ENCODE results near the gene STRA8.

The STRA8 gene

DNA sequence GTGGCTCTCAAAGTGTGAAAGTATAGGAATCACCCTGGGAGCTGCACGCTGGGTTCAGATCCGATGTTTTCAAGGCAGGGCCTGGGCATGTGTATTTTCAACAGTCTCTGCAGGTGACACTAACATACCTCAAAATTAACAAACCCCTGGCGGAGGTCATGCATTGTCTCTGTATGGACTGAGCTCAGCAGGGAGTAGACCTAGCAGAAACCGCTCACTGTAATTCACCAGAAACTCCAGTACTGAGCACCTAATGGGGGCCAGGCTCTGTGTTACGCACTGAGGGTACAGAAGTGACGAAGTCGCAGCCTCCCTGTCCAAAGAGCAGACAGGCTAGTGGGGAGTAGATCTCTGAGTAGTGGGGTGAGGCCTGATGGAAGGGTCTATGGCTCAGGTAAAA, 5.6 kb downstream of the STRA8 start:
- DNase-seq, result no peak

DNA sequence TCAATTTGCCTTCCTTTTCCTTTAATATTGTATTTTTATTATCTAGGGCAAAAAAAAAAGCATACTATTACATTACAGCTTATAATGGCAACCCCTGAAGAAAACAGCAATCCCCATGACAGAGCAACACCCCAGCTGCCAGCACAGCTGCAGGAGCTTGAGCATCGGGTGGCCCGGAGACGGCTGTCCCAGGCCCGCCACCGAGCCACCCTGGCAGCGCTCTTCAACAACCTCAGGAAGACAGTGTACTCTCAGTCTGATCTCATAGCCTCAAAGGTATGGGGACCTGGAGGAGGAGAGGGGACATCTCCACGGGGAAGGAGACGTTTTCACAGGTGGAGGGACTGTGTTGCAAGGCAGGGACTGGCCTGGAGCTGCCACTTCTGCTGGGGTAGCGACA, 6.8 kb downstream of the STRA8 start:
- DNase-seq, result no peak

DNA sequence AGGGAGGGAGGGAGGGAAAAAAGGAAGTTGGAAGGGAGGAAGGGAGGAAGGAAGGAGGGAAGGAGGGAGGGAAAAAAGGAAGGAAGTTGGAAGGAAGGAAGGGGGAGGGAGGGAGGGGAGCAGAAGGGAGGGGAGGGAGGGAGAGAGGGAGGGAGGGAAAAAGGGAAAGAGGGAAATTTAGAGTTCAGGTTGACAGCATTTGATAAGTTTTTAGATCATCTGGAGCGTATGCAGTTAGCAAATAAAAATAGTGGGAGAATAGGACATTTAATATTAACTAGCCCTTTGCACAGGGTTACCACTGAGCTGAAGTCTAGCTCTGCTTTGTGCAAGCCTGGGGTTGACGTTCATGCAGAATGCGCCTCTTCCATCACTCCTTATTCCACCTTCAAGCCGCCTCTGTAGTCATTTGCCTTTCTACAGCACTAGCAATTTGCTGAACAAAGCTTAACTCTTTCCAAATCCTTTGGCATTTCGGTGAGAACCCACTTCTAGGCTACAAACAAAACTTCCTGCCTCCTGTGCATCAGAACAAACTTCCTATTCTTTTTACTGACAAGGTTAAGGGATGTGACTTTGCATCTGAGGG, 8.6 kb downstream of the STRA8 start:
- no peak for DNase-seq

DNA sequence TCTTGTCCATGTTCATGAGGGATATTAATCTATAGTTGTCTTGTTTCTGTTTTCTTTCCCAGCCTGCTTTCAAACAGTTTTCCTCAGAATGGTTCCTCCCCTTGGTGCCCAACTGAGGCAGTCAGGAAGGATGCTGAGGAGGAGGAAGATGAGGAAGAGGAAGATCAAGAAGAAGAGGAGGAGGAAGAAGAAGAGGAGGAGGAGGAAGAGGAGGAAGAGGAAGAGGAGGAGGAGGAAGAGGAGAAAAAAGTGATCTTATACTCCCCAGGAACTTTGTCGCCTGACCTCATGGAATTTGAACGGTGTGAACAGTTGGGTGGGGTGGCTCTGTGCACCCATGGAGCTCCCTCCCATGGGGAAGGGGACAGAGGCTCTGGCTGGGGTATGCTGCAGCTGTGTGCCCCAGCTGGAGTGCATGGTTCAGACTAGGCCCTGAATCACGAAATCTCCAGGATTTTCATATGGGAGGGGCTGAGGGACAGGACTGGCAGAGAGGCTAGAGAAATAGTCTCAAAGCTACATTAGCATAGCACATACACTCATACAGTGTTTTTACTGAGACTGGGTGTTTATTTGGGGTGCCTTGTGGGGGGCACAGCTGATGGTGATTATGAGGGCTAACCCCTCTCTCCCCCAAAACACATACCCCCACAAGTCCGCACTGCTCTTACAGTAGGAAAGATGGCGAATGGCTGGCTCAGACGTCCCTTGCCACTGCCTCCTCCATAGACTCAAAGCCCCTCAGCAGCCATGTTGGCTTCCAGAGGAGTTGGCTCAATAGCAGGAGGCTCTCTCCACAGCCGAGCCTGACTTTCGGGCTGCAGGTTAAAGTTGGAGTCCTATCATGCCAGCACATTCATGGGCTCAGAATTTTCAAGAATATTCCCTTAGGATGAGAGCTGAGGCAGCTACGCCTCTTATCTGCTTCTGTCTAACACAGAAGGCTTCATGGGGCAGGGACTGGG, 11.9 kb downstream of the STRA8 start:
- DNase-seq, result no peak

DNA sequence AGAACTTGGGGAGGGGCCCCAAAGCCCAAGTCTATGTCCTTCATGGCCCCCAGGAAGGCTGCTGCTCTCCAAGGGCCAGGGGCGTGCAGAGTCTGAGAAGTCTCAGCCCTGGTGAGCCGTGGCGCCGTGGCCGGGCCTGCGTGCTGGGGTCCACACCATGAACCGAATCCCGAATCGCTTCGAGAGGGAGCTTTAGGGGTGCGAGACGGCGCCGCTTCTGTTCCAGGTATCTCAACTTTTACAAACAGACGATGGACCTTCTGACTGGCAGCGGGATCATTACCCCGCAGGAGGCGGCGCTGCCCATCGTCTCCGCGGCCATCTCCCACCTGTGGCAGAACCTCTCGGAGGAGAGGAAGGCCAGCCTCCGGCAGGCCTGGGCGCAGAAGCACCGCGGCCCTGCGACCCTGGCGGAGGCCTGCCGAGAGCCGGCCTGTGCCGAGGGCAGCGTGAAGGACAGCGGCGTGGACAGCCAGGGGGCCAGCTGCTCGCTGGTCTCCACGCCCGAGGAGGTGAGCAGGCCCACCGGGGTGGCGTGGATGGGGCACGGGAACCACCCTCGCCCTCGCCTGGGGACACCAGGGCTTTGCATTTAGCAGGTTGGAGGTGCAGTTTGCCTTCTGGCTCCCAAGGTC, 12.7 kb downstream of the STRA8 start:
- DNase-seq, result no peak

DNA sequence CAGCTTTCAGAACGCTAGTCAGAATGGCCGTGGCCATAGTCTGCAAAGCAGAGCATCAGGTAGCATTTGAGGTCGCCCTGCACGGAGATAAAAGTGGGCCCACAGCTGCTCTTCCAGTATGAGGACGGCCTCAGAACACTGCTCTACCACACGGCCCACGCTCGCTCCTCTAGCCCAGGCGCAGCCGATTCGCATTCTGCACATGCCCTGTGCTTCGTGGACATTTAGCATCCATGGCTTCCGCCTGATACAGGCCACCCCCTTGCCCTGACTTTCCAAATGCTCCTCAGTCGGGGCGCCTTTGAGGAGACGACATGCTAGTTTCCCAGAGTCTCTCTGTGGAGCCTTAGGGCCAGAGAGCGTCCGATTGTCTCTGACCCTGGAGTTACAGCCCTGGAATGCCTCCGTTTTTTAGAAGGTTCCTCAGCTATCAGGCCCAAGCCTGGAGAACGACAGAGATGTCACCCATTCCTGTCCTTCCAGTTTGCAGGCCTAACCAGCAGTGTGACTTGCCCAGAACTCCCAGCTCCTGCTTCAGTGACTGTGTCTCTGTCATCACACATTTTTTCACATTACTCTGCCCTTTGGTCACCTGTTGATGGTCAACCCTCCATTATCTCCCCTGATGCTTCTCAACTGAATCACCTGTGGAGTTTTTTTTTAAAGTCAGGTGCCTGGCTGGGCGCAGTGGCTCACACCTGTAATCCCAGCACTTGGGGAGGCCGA, 14.3 kb downstream of the STRA8 start:
- no peak for DNase-seq

DNA sequence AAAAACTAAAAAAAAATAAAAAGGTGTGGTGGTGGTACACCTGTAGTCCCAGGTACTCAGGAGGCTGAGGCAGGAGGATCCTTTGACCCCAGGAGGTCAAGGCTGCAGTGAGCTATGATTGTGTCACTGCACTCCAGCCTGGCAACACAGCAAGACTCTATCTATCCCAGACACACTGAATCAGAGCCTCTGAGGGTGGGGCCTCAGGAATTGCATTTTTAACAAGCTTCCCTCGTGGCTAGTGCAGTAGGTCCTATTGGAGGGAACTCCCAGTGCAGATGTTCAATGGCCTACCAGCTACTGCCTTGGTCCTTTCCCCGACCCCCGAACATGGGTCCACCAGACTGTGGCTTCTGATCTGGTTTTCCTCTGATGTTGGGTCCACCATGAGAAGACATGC, 14.9 kb downstream of the STRA8 start:
- DNase-seq, result no peak

DNA sequence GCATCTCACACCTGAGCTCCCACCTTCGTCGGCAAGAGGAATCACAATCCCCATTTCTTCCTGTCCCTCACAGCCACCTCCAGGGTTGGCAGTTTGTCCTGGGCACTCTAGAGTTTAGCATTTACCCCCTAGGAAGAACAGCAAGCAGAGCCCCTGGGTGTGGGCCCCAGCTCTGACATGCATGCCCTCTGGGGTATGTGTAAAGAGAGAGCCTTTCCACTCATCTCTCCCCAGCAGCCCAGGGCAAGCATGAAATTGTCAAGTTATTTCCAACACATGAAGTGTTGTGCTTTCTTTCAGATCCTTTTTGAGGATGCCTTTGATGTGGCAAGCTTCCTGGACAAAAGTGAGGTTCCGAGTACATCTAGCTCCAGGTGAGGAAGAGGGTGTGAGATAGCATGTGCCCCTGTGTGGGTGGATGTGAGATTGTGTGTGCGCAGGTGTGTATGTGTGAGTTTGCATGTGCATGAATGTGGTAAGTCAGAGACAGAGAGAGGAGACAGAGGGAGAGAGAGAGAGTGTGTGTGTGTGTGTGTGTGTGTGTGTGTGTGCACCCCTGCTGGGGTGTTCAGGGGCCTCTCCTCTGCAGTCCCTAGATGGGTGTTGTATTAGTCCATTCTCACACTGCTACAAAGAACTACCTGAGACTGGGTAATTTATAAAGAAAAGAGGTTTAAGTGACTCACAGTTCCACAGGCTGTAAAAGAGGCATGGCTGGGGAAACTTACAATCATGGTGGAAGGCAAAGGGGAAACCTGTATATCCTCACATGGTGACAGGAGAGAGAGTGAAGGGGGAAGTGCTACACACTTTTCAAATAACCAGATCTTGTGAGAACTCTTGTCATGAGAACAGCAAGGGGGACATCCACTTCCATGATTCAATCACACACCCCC, 18.1 kb downstream of the STRA8 start:
- no peak for DNase-seq

DNA sequence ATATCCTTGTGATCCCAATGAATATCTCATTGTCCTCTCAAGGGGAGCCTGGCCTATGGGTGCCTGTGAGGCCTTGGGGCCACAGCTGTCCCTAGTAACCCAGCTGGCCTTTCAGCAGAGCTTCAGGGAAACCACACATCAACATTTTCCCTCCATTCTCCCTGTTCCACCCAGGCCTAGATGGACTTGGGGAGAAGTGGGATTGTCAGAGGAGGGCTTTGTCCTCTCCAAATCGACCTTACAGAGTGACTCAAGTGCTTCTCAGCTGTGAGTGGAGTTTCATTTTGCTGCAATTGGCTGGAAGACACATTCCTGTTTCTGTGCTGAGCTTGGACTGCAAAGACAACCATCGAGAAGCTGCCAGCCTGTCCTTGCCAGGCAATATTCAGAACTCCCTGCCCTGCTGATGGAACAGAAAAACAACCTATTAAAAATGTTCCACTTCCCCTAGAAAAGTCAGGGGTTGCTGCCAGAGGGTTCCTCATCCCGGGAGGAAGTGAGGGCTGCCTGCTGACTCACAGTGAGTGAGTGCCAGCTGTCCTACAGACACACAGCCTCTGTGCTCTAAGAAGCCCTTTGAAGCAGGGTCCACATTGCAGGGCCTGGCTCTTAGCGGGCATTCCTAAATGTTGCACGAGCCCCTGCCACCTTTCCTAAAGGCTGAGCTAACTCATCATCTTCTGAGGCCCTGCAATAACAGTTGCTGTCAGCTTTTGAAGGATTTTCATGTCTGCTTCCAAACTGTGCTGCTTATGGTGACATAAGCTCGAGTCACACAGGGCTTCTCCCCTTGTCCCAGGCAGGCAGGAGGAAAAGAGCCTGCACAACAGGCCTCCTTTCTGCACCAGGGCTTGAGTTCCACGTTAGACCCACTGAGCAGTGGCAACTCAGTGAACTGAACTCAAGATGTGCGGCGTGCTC, 20.5 kb downstream of the STRA8 start:
- peak; percentile 68 for DNase-seq

DNA sequence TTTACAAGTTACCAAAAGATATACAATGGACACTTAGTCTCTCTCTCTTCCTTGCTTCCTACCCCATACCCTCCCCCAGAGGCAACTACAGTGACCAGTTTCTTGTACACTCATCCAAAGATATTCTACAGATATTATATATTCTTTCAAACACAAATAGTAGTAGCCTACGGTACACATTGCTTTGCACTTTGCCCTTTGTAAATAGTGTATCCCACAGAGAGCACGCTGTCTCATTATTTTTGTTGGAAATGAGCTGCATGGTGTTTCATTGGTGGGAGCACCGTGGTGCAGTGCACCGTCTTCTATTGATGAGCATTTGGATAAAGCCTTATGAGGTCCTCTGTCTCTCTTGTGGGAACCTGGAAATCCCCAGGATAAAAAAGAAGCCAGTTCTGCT, 24.2 kb downstream of the STRA8 start:
- no peak for DNase-seq

DNA sequence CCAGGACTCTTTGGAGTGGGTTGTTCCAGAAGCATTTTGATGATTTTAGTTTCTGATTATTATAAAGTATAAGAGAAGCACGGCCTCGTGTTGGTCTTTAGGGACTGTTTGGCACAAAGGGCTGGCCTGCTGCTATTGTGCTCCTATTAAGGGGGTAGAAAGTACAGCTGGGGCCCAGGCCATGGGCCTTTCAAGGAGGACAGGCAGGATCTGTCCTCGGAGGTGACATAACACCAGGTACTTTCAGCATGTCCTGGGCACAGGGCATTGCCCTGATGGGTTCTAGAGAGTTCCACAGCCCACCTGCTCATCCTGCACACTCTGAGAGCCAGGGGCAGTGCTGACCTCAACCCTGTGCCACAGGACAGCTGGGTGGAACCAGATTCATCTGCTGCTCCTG, 24.9 kb downstream of the STRA8 start:
- DNase-seq, result no peak

DNA sequence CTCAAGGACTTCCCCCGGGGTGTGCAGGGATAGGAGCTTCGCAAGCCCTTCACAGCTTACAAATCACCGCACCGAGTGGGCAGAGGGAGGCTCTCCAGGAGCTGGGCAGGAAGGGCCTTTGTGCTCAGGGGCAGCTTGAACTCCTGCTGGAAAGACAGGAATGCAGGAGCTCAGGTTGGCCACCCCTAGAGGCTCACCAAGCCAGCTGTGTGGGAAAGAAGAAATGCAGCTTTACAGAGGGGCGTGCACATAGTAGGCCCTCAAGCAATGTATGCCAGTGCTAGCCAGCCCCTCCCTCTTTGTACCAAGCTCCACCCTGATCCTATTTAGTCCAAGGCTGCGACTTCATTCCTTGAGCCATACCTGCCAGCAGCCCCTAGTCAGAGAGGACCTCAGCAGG, 26.1 kb downstream of the STRA8 start:
- DNase-seq, result no peak

DNA sequence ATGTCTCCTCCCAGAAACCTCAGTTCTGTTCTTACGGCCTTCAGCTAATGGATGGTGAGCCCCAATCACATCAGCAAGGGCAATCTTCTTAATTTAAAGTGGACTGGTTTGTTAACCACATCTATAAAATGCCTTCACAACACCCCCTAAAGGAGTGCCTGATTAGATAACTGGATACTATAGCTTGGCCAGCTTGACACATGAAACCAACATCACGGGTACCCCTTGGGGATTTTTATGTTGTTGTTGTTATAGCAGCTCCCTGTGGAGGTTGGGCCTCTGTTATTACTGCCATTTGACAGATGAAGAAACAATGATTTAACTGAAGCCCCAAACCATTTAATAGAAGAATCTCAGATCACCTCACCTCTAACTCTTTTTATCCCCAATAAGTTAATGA, 26.8 kb downstream of the STRA8 start:
- DNase-seq, result no peak

DNA sequence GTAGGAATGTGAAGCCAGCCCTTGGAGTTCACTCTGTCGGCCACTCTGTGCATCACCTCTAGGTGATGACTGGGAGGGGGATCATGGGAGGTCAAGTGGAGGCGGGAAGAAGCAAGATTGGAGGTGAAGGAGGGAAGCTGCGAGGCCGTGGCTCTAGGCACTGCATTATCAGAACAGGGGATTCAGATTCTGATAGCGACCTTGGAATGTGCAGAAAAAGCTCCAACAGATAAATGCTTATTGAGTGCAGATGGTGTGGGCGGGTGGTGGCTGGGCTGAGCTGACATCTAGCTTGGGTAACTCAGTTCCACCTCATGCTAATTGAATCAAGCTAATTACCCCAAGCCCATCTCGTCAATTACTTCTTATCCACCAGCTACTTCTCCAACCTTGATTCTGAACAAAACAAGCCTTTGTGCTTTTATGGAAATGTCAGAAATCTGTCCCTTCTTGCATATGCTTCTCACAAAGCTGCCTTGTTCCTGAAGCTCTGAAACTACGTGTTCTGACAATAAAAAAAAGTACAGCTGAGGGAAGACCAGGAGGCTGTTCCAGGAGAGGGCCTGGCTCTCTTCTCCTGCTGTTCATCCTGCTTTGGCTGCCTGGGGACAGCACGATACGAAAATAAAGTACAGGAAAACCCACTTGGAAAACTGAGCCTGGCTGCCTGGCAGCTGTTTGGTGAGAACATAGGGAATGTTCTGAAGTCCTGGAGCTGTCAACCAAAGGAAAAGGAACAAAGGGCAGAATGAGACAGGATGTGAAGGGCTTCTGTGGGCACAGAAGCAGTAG, 27.5 kb downstream of the STRA8 start:
- DNase-seq, result no peak

DNA sequence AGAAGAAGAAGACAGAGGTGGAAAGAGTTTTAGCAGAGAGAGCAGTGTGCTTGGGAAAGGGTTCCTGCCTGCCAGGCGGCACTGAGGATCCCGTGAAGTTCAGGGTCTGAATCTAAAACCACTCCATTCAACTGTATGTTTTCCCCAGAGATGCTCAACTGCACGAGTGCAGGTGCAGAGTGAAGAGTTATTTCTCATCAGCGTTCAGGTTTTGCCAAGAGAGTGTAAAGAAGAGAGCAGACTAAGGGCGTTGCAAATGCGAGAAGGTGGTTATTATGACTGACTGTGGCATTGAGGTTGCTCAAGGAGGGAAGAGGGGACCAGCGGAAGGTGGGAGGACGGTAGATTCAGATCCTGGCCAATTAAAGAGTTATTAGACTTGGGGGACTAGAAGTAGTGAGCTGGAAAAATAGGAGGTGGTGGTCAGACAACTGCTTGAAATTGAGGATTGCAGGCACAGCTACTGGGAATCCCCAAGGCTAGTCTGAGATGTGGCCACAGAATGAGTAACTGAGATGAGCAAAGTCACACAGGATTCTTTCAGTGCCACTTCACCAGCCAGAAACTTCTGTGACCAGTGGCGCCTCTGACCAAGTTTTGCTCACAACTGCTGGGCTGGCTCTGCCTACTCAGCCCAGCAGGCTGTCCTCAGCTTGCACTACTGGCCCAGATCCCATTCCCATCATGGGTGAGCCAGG, 29.1 kb downstream of the STRA8 start:
- DNase-seq, result no peak

DNA sequence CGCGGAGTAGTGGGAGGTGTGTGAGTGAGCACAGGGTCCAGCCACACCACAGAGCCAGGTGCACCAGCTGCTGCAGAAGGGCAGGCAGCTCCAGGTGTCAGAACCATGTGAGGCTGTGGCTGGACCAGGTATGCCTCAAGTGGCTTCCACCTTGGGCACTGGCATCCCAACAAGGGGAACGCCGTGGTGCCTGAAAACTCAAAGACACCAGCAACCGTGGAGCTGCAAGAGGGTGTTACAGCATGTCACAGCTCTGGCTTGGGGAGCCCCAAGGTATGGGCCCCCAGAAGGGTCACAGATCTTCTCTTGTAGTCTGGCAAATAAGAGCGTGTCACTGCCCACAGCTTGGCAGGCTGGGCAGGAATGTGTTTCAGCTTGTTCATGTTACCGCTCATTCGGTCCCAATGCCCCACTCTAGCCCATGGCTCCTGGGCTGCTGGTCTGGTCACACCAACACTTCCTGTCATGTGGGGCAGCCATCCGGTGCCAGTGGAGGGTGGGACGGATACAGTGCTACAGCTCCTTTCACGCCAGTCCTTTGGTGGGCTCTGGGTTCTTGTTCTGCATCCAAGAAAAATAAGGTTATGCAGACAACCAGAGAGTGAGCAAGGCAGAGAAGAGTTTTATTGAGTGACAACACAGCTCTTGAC, 29.8 kb downstream of the STRA8 start:
- no peak for DNase-seq

DNA sequence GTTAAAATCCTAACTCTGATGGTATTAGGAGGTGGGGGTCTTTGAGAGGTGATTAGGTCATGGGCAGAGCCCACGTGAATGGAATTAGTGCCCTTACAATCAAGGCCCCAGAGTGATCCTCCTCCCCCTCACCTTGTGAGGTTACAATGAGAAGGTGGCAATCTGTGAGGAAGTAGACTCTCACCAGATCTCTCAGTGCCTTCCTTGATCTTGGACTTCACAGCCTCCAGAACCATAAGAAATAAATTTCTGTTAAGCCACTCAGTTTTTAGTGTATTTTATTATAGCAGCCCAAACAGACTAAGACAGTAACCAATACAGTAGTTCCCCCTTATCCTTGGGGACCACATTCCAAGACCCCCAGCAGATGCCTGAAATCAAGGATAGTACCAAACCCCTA, 32.0 kb downstream of the STRA8 start:
- no peak for DNase-seq

DNA sequence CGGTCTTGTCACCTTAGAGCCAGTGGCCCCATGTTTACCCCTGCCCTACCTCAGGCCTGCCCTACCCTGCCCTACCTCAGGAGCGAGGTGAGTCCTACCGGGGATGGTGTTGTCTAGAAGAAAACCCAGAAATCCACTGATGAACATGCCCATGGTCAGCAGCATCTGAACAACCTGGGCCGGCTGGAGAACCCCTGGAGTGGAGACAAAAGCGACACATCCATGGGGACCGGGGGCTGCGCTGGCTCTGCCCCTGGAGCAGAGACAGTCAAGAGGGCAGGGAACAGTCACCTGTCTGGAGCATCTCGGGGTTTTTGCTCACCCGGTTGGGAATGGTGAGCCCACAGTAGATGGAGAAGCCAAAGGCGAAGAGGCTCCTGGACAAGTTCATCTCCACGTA, 36.3 kb downstream of the STRA8 start:
- no peak for DNase-seq

All from fibroblast of skin of scalp (primary cell).